ENCODE measurements around the gene LRRC1. TPM values are rescaled to one million over a fixed set of nuclear protein-coding genes. Genes with fewer than 3 reads are reported as not detected.

LRRC1 gene
- total and polyA plus RNA-seq, 8 donors: 5.2 to 11.6 (median 7.6) TPM

DNA sequence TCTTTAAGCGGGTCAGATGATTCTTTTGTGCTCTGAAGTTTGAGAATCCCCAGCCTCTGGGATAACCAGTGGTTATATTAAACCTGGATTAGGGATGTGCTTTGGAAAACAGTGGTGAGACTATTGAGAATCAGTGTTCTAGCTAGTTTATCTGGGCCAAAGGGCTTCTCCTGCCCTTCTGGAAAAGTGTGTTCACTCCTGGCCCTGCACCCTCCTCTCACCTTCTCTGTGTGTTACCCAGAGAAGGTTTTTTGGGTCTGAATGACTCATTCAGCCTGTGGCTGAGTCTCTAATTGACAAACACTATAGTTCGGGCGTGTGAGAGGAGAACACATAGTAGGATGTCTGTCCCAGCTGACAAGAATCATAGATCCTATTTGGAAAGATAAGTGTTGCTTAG is 66.7 kb downstream of the LRRC1 start:
- no peak for DNase-seq
- ATAC-seq: no peak
- Histone ChIP-seq H3K4me3 (no peak overlapping the region), H3K27ac (no peak overlapping the region), H3K4me1 (peaks cover 0 to 19% (median 11%) of the 10 kb centered on the region in 3 donors), H3K9me3 (no peaks in the 10 kb centered on the region), H3K27me3 (no peaks in the 10 kb centered on the region), H3K36me3 (no peaks in the 10 kb centered on the region)
- TF ChIP-seq CTCF (IDR thresholded peaks at IDR 0.05): no peak
- no peak for FAIRE-seq
- WGBS, 2 donors: 89 to 91% methylated on average over 3 of the region's 3 CpGs
- intact Hi-C loops (cut with DNase I): no loop called here

DNA sequence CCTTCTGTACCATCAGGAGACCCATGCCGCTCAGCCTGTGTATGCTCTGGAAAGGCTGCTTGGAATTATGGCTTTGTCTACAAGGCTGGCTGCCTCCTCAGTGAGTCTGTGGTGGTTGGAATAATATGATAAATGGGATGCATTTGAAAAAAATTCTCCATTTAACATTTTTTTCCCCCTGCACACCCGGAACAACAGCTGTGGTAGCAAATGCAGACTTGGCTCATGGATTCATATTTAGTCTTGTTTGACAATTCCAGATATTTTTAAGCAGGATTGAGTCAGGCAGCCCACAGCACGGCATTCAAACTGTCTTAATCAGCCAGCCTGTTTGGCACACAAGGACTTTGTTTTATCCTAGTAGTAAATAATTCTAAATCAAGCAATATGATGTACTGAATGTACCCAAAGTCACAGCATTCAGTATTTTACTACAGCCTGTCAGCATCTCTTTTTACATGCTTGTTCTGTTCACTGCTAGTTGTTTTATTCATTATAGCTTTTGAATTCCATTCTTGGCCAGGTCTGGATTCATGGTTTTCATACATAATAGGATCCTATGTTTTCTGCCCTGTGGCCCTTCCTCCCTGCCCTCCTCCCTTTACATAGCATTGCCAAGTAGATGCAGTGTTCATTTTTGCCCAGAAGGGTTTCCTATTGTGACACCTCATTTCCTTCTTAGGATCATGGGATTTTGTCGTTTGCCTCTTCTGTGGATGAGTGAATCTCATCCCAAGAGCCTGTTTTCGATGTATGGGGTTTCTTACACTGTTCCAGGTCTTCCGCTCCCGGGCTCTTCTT is 68.1 kb downstream of the LRRC1 start:
- no peaks in the 10 kb centered on the region for H3K27me3 ChIP-seq
- TF ChIP-seq CTCF (IDR thresholded peaks at IDR 0.05): no peak
- no peak for FAIRE-seq
- ATAC-seq: peak in 3 of 4 donors; percentile 24 to 41 (median 37)
- H3K36me3 ChIP-seq: no peaks in the 10 kb centered on the region
- H3K4me3 ChIP-seq: no peak overlapping the region
- no peak for DNase-seq
- no peak overlapping the region for H3K27ac ChIP-seq
- peaks cover 0 to 11% (median 11%) of the 10 kb centered on the region in 3 donors for H3K4me1 ChIP-seq
- H3K9me3 ChIP-seq: no peaks in the 10 kb centered on the region
- WGBS, 2 donors: 62 to 65% methylated on average over 7 of the region's 7 CpGs
- intact Hi-C loops (cut with DNase I): no loop called here

DNA sequence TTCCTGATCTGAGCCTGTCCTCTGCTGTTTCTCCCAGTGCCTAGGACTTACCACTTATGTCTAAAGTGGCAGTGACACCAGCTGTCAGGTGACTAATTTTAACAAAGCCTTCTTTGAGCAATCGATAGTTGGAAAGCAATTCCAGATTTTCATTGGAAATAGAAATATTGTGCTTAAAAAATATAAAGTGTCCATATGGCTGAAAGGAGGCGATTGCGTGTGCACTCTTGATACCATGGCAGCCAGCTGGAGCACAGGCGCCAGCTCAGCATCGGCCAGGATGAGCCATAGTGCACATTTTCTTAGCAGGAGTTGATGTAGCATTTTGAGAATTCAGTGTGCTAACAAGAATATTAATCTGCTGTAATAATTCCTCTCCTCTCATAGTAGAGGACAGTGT is 70.0 kb downstream of the LRRC1 start:
- H3K36me3 ChIP-seq: no peaks in the 10 kb centered on the region
- ATAC-seq (peak in 1 of 4 donors; percentile 11), FAIRE-seq (no peak), DNase-seq (no peak)
- no peak for TF ChIP-seq CTCF (IDR thresholded peaks at IDR 0.05)
- H3K27ac ChIP-seq: no peak overlapping the region
- WGBS, 2 donors: 89 to 93% methylated on average over 5 of the region's 5 CpGs
- H3K27me3 ChIP-seq: no peaks in the 10 kb centered on the region
- intact Hi-C loops (cut with DNase I): no loop called here
- no peak overlapping the region for H3K4me3 ChIP-seq
- peaks cover 0 to 11% (median 10%) of the 10 kb centered on the region in 3 donors for H3K4me1 ChIP-seq
- H3K9me3 ChIP-seq: no peaks in the 10 kb centered on the region

GRCh38 chr6:53866226-53866625 is 71.4 kb downstream of the LRRC1 start:
- DNase-seq (no peak), ATAC-seq (no peak), FAIRE-seq (no peak)
- no peak overlapping the region for H3K4me3 ChIP-seq
- no peak overlapping the region for H3K27ac ChIP-seq
- intact Hi-C loops (cut with DNase I): no loop called here
- H3K27me3 ChIP-seq: no peaks in the 10 kb centered on the region
- no peak for TF ChIP-seq CTCF (IDR thresholded peaks at IDR 0.05)
- 64 to 76% methylated on average over 4 of the region's 4 CpGs for WGBS, 2 donors
- no peaks in the 10 kb centered on the region for H3K9me3 ChIP-seq
- H3K4me1 ChIP-seq: peaks cover 0 to 16% (median 11%) of the 10 kb centered on the region in 3 donors
- no peaks in the 10 kb centered on the region for H3K36me3 ChIP-seq

DNA sequence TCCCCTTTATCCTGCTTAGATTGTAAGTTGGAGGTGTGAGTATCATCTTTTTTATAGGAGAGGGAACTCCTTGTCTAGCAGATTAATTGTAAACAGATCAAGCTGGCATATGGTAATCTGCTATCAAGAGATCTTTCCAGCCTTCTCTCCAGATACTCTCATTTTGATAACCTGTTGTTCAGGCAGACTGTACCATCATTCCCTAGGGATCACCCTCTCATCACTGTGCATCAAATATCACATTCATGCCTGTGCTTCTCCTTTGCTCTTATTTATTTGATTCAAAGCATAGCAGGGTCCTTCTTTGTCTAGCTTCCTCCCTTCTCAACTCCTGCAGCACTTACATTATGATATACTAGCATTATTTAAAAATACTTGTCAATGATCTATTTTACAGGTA is 73.8 kb downstream of the LRRC1 start:
- DNase-seq: no peak
- no peak for FAIRE-seq
- Histone ChIP-seq H3K36me3 (no peaks in the 10 kb centered on the region), H3K27me3 (no peaks in the 10 kb centered on the region), H3K4me1 (peaks cover 0 to 16% (median 0%) of the 10 kb centered on the region in 3 donors), H3K9me3 (no peaks in the 10 kb centered on the region), H3K27ac (no peak overlapping the region), H3K4me3 (no peak overlapping the region)
- no peak for ATAC-seq
- intact Hi-C loops (cut with DNase I): no loop called here
- TF ChIP-seq CTCF (IDR thresholded peaks at IDR 0.05): no peak

All from pancreas (tissue), 10 donors.